PC-3 (cell line): Measurements from ENCODE around the gene COL6A1.

Experiments used
- CTCF ChIP-seq: fragments of 300-600 bp; sonication (generic); conservative IDR thresholded peaks from 2 replicates; pipeline ENCODE4 v1.5.1; 2017; ENCODE audit warnings: antibody characterized with exemption, low read depth, mild to moderate bottlenecking, low read length
- EZH2 ChIP-seq: fragments of 300-600 bp; sonication (generic); IDR thresholded peaks from one replicate; pipeline ENCODE4 v1.6.1; 2017; ENCODE audit warnings: antibody characterized with exemption, mild to moderate bottlenecking, low read length; ENCODE audit not compliant: unreplicated experiment
- EZH2phosphoT487 ChIP-seq: fragments of 300-600 bp; sonication (generic); IDR thresholded peaks from 2 replicates; pipeline ENCODE4 v1.6.1; 2018; ENCODE audit warnings: mild to moderate bottlenecking, antibody characterized with exemption, low read length, borderline replicate concordance

- no peak for TF ChIP-seq EZH2
- no peak for TF ChIP-seq CTCF
- no peak for TF ChIP-seq EZH2phosphoT487
These were observed 64.9 kb downstream of the COL6A1 start for GRCh38 chr21:46046471-46046870.
